Vagina (tissue), 2 donors: ENCODE data around the gene PCAT7.

Experiments
- POLR2A ChIP-seq, 2 donors: fragments of 450-650 bp; IDR thresholded peaks; one replicate each; pipeline ENCODE4 v1.6.1; 2017; ENCODE audit warnings: antibody characterized with exemption in 2 of 2, mild to moderate bottlenecking in 2 of 2, moderate library complexity in 2 of 2
- POLR2AphosphoS5 ChIP-seq, 2 donors: sonication (generic); formaldehyde crosslinking; IDR thresholded peaks; one replicate each; pipeline ENCODE4 v1.9.0; 2017; ENCODE audit warnings: antibody characterized with exemption in 2 of 2, mild to moderate bottlenecking in 2 of 2, low read depth in 1 of 2; ENCODE audit not compliant: insufficient read depth in 1 of 2
- TF ChIP-seq, protein P1 (sequence below), 3 experiments: fragments of 450-650 bp in 2 of 3; fragments of 200-600 bp in 1 of 3; sonication (generic) in 1 of 3; IDR thresholded peaks; one replicate each; pipeline ENCODE4 v1.5.1; 2017 to 2019; ENCODE audit warnings: antibody characterized with exemption in 3 of 3, mild to moderate bottlenecking in 2 of 3, moderate library complexity in 2 of 3

DNA sequence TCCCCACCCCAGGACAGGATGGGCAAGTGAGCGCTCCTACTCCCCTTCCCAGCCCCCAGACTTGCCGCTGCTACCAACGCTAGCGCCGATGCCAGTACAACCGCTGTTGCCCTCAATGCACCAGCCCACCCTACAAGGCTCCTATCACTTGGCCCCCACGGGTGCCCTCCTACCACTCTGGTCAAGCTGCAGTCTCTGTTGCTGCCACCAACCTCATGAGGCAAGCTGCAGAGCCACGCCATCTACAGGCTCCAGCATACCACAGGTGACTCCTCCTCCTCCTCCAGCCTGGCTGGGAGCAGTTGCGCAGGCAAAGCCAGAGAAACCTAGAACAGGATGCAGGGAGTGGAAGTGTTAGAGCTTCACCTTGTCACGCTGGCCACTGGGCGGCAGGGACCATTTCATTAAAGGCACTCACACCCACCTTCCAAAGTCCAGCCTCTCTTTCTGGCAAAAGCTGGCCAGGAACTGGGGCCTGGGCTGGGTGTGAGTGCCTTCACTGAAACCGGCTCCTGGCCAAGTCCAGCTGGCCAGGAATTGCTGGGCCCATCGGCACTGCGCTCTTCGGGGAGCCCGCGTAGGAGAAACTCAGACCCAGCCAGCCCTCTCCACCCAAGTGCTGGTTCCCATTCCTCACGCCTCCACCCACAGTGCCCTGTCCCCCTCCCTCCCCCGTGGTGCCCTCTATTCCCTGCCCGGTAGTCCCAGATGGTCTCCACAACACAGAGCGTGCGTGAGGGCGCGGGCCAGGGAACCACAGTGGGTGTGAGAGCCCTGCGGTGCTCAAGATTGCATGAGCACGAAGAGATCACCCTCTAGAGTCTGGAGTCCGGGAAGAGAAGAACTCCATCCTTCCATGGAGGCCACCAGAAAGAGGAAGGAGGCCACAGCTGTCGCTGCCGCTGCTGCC, 1.6 kb upstream of the PCAT7 start:
- TF ChIP-seq POLR2A (IDR thresholded peaks at IDR 0.05) (no peak), POLR2AphosphoS5 (IDR thresholded peaks at IDR 0.05; ENCODE audit: insufficient read depth in 1 of 2, low read depth in 1 of 2) (no peak)
- TF ChIP-seq, protein P1, sequence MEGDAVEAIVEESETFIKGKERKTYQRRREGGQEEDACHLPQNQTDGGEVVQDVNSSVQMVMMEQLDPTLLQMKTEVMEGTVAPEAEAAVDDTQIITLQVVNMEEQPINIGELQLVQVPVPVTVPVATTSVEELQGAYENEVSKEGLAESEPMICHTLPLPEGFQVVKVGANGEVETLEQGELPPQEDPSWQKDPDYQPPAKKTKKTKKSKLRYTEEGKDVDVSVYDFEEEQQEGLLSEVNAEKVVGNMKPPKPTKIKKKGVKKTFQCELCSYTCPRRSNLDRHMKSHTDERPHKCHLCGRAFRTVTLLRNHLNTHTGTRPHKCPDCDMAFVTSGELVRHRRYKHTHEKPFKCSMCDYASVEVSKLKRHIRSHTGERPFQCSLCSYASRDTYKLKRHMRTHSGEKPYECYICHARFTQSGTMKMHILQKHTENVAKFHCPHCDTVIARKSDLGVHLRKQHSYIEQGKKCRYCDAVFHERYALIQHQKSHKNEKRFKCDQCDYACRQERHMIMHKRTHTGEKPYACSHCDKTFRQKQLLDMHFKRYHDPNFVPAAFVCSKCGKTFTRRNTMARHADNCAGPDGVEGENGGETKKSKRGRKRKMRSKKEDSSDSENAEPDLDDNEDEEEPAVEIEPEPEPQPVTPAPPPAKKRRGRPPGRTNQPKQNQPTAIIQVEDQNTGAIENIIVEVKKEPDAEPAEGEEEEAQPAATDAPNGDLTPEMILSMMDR (IDR thresholded peaks at IDR 0.05), result no peak
